ENCODE measurements around the gene PTPRN2. TPM values are rescaled to one million over a fixed set of nuclear protein-coding genes. Genes with fewer than 3 reads are reported as not detected.

PTPRN2 gene
- polyA plus RNA-seq, 1 of the 3 experiments (the other 2 are of a cell fraction) = 4.0 TPM

DNA sequence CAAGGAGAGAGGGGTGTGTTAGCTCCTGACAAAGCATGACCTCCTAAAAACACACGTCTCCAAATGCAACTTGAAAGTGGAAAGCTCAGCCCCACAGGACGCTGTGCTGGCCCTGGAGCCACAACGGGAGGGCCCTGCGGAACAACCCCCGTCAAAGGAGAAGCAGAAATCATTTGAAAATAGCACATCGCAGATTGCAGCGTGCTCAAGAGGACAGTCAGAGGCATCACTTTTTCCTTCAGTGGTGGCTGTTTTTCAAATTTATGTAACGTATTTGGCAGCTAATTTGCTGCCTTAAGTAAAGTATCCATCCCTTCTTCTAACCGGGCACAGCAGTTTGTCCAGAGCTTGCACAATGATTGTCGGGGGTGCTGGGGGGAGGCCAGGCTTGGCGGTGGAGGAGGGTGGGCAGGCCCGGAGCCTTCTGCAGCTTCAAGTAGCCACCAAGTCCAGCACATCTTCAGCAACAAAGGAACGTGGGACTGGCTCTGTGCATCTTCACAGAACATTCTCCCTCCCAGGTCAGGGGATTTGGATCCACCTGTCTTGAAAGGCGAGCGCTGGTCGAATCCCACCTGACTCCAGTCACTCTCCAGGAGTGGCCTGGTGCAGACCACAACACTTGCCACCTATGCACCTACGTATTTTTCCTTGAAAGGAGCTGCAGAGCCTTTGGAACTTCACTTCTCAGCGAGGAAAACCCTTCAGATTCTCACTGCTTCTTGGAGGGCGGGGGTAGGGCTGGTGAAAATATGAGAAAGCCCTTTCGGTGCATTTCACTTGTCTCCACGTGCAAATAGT, 904.5 kb downstream of the PTPRN2 start:
- Histone ChIP-seq H3K27me3 (ENCODE audit: insufficient read depth) (no peaks in the 10 kb centered on the region), H3K36me3 (replicated peaks in 1 of 2; ENCODE audit: control insufficient read depth in 1 of 2, insufficient read depth in 2 of 2, low read length in 1 of 2) (peaks cover 8 to 30% of the 10 kb centered on the region in 2 experiments), H3K4me3 (ENCODE audit: low read depth in 2 of 2, low read length in 1 of 2) (no peak overlapping the region), H3K9me2 (no peaks in the 10 kb centered on the region), H3K79me2 (ENCODE audit: insufficient read depth) (no peaks in the 10 kb centered on the region), H3K27ac (ENCODE audit: low read depth in 2 of 2, low read length in 1 of 2) (no peak overlapping the region), H3F3A (replicated peaks; ENCODE audit: insufficient read depth) (peaks cover 6% of the 10 kb centered on the region), H3K4me2 (no peak overlapping the region), H3K9ac (no peak overlapping the region), H3K4me1 (ENCODE audit: control insufficient read depth in 1 of 2, insufficient read depth in 2 of 2, low read depth in 1 of 2, low read length in 1 of 2) (peaks cover 0 to 7% of the 10 kb centered on the region in 2 experiments; a peak in 2 of 4 replicates), H3K9me3 (no peaks in the 10 kb centered on the region), H2AFZ (ENCODE audit: low read depth) (no peak overlapping the region), H4K20me1 (ENCODE audit: insufficient read depth) (no peaks in the 10 kb centered on the region)
- TF ChIP-seq EP300 (IDR thresholded peaks at IDR 0.05; ENCODE audit: borderline replicate concordance in 1 of 2, low read depth in 1 of 2, low read length in 1 of 2) = no peak
- TF ChIP-seq TEAD4 (IDR thresholded peaks at IDR 0.05; ENCODE audit: borderline replicate concordance, insufficient read depth) = no peak
- no peak for TF ChIP-seq MEF2A (IDR thresholded peaks at IDR 0.05; ENCODE audit: borderline replicate concordance, low read depth)
- TF ChIP-seq, protein P1, sequence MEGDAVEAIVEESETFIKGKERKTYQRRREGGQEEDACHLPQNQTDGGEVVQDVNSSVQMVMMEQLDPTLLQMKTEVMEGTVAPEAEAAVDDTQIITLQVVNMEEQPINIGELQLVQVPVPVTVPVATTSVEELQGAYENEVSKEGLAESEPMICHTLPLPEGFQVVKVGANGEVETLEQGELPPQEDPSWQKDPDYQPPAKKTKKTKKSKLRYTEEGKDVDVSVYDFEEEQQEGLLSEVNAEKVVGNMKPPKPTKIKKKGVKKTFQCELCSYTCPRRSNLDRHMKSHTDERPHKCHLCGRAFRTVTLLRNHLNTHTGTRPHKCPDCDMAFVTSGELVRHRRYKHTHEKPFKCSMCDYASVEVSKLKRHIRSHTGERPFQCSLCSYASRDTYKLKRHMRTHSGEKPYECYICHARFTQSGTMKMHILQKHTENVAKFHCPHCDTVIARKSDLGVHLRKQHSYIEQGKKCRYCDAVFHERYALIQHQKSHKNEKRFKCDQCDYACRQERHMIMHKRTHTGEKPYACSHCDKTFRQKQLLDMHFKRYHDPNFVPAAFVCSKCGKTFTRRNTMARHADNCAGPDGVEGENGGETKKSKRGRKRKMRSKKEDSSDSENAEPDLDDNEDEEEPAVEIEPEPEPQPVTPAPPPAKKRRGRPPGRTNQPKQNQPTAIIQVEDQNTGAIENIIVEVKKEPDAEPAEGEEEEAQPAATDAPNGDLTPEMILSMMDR (IDR thresholded peaks at IDR 0.05) = no peak
- no peak for TF ChIP-seq SIN3A (IDR thresholded peaks at IDR 0.05; ENCODE audit: borderline replicate concordance, low read depth, low read length)
- TF ChIP-seq FOSL2 (IDR thresholded peaks at IDR 0.05; ENCODE audit: borderline replicate concordance, low read depth) = no peak
- no peak for TF ChIP-seq TCF12 (IDR thresholded peaks at IDR 0.05)
- TF ChIP-seq, protein P2, sequence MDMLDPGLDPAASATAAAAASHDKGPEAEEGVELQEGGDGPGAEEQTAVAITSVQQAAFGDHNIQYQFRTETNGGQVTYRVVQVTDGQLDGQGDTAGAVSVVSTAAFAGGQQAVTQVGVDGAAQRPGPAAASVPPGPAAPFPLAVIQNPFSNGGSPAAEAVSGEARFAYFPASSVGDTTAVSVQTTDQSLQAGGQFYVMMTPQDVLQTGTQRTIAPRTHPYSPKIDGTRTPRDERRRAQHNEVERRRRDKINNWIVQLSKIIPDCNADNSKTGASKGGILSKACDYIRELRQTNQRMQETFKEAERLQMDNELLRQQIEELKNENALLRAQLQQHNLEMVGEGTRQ (IDR thresholded peaks at IDR 0.05; ENCODE audit: borderline replicate concordance, low read depth, low read length) = no peak
- TF ChIP-seq NRF1 (IDR thresholded peaks at IDR 0.05; ENCODE audit: low read depth, low read length) = no peak
- TF ChIP-seq, protein P3, sequence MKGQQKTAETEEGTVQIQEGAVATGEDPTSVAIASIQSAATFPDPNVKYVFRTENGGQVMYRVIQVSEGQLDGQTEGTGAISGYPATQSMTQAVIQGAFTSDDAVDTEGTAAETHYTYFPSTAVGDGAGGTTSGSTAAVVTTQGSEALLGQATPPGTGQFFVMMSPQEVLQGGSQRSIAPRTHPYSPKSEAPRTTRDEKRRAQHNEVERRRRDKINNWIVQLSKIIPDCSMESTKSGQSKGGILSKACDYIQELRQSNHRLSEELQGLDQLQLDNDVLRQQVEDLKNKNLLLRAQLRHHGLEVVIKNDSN (IDR thresholded peaks at IDR 0.05; ENCODE audit: borderline replicate concordance, low read depth) = no peak
- TF ChIP-seq GABPA (IDR thresholded peaks at IDR 0.05; ENCODE audit: low read depth) = no peak
- POLR2A ChIA-PET = no interaction called here
- DNase-seq = no peak
- WGBS (ENCODE audit: low lambda C conversion rate) = 82% methylated on average over 21 of the region's 21 CpGs
- CTCF ChIA-PET = interaction anchor here (1.6 kb wide), 1 partner anchor 17 kb away, joined by 4 read pairs; no protein-coding TSS in a partner anchor
